Thoracic aorta (tissue), 2 donors: ENCODE measurements around the gene MYO10. TPM values are rescaled to one million over a fixed set of nuclear protein-coding genes. Genes with fewer than 3 reads are reported as not detected.
"Not testable (repeated sequence)": the region's sequence is repeated elsewhere in the genome, so short reads cannot be mapped to it uniquely, and the experiment has no call there.

Experiments
- ATAC-seq: fragments of 150-250 bp; one replicate; pipeline ENCODE4 v1.8.0; 2017; ENCODE audit warnings: low read depth; ENCODE audit not compliant: insufficient number of reproducible peaks, low FRiP score
- DNase-seq: peaks from one replicate; pipeline ENCODE4 v3.0.0-alpha.2; 2020; ENCODE audit warnings: low spot score
- H3K27ac ChIP-seq, 2 donors: fragments of 200-600 bp; sonication (generic); 1 replicate in 1 of 2; 2 replicates in 1 of 2; pipeline ENCODE4 v1.5.1; 2016; ENCODE audit warnings: mild to moderate bottlenecking in 2 of 2, moderate library complexity in 2 of 2
- H3K27me3 ChIP-seq: fragments of 200-600 bp; sonication (generic); replicated peaks from 2 replicates; pipeline ENCODE4 v1.6.0; 2016; ENCODE audit warnings: mild to moderate bottlenecking; ENCODE audit not compliant: insufficient read depth
- H3K36me3 ChIP-seq: fragments of 200-600 bp; sonication (generic); one replicate; pipeline ENCODE4 v1.5.1; 2016
- H3K4me1 ChIP-seq, 2 donors: fragments of 200-600 bp; sonication (generic); 1 replicate in 1 of 2; 2 replicates in 1 of 2; pipeline versions ENCODE4 v1.5.1 to v1.6.0; 2016; ENCODE audit warnings: low read depth in 2 of 2, mild to moderate bottlenecking in 1 of 2; ENCODE audit not compliant: control insufficient read depth in 1 of 2
- H3K4me3 ChIP-seq: fragments of 200-600 bp; sonication (generic); 2 replicates; pipeline ENCODE4 v1.5.1; 2016; ENCODE audit warnings: mild to moderate bottlenecking
- H3K9me3 ChIP-seq: fragments of 200-600 bp; sonication (generic); 2 replicates; pipeline ENCODE4 v1.5.1; 2016
- CTCF ChIP-seq: fragments of 200-600 bp; sonication (generic); IDR thresholded peaks from one replicate; pipeline ENCODE4 v1.5.1; 2019; ENCODE audit warnings: antibody characterized with exemption
- total RNA-seq, 2 donors: library from RNA; depleted of rRNA; stranded (reverse); fragments of >200 nt; gene quantifications; one replicate each; pipeline versions ENCODE4 v1.1.0 to v1.2.3, GENCODE V29; 2016

Gene MYO10
- total RNA-seq, result 10 to 100 TPM; 11.4 to 41.7 TPM

- Histone ChIP-seq H3K9me3 (no peaks in the 10 kb centered on the region), H3K4me3 (peak within 1 kb of the TSS; percentile 87), H3K4me1 (peaks cover 0 to 9% of the 10 kb centered on the region in 2 donors), H3K27me3 (no peaks in the 10 kb centered on the region), H3K36me3 (no peaks in the 10 kb centered on the region), H3K27ac (no peak within 1 kb of the TSS)
- DNase-seq, result no peak
- peak; percentile 72 for ATAC-seq
- no peak for TF ChIP-seq CTCF
These were observed at the start of gene MYO10 for GRCh38 chr5:16936150-16936988. Gene MYO10, minus strand, starts transcription at chr5:16936288. Its CDS starts 480 bp downstream, at chr5:16935808.

- H3K9me3 ChIP-seq, ATAC-seq, H3K27me3 ChIP-seq, DNase-seq, H3K36me3 ChIP-seq, H3K4me1 ChIP-seq, H3K4me3 ChIP-seq, H3K27ac ChIP-seq: not testable (repeated sequence)
These were observed 49.2 kb upstream of the MYO10 start for GRCh38 chr5:16985304-16985703.

GRCh38 chr5:16983972-16984371, 47.9 kb upstream of the MYO10 start:
- DNase-seq (no peak), ATAC-seq (no peak)
- Histone ChIP-seq H3K27me3 (no peaks in the 10 kb centered on the region), H3K4me1 (no peaks in the 10 kb centered on the region), H3K9me3 (no peaks in the 10 kb centered on the region), H3K36me3 (no peaks in the 10 kb centered on the region), H3K4me3 (no peak overlapping the region), H3K27ac (no peak overlapping the region)
- no peak for TF ChIP-seq CTCF

GRCh38 chr5:16983022-16983639, 47.0 kb upstream of the MYO10 start:
- no peak overlapping the region for H3K4me3 ChIP-seq
- no peaks in the 10 kb centered on the region for H3K27me3 ChIP-seq
- H3K36me3 ChIP-seq, result no peaks in the 10 kb centered on the region
- no peaks in the 10 kb centered on the region for H3K9me3 ChIP-seq
- TF ChIP-seq CTCF, result no peak
- ATAC-seq, result no peak
- no peaks in the 10 kb centered on the region for H3K4me1 ChIP-seq
- DNase-seq, result no peak
- H3K27ac ChIP-seq, result no peak overlapping the region

GRCh38 chr5:16981700-16982099, 45.6 kb upstream of the MYO10 start:
- no peaks in the 10 kb centered on the region for H3K9me3 ChIP-seq
- no peaks in the 10 kb centered on the region for H3K4me1 ChIP-seq
- no peaks in the 10 kb centered on the region for H3K36me3 ChIP-seq
- TF ChIP-seq CTCF, result no peak
- no peak for ATAC-seq
- no peak overlapping the region for H3K27ac ChIP-seq
- H3K27me3 ChIP-seq, result no peaks in the 10 kb centered on the region
- no peak overlapping the region for H3K4me3 ChIP-seq
- no peak for DNase-seq
